Endothelial cell (in vitro differentiated cells): ENCODE measurements around the gene FMO4. TPM values are rescaled to one million over a fixed set of nuclear protein-coding genes. Genes with fewer than 3 reads are reported as not detected.
A peak's percentile ranks its signal among the peaks of the same experiment; 100 is the strongest.
"Not testable (repeated sequence)": the region's sequence is repeated elsewhere in the genome, so short reads cannot be mapped to it uniquely, and the experiment has no call there.

Source experiments
- DNase-seq: peaks from one replicate; pipeline ENCODE4 v3.0.0; 2021; ENCODE audit warnings: low spot score
- H3K27ac Mint-ChIP-seq: one replicate; pipeline ENCODE4 v1.8.0; 2021; ENCODE audit warnings: mixed read lengths, inconsistent platforms; ENCODE audit not compliant: unreplicated experiment
- H3K27me3 Mint-ChIP-seq: one replicate; pipeline ENCODE4 v1.8.0; 2021; ENCODE audit warnings: mild to moderate bottlenecking, moderate library complexity, mixed read lengths, inconsistent platforms; ENCODE audit not compliant: unreplicated experiment
- H3K36me3 Mint-ChIP-seq: one replicate; pipeline ENCODE4 v1.8.0; 2021; ENCODE audit warnings: mild to moderate bottlenecking, low read depth, mixed read lengths, inconsistent platforms; ENCODE audit not compliant: unreplicated experiment
- H3K4me1 Mint-ChIP-seq: one replicate; pipeline ENCODE4 v1.8.0; 2021; ENCODE audit warnings: mild to moderate bottlenecking, mixed read lengths, inconsistent platforms; ENCODE audit not compliant: unreplicated experiment
- H3K4me3 Mint-ChIP-seq: one replicate; pipeline ENCODE4 v1.8.0; 2021; ENCODE audit warnings: mild to moderate bottlenecking, mixed read lengths, inconsistent platforms; ENCODE audit not compliant: unreplicated experiment
- H3K9me3 Mint-ChIP-seq: one replicate; pipeline ENCODE4 v1.8.0; 2021; ENCODE audit warnings: mixed read lengths, inconsistent platforms; ENCODE audit not compliant: unreplicated experiment
- total RNA-seq: library from RNA; stranded (reverse); fragmentation: NEBNext Ultra II Directional; extraction: Animal tissue kit (Norgen Biotek cat#: 25700); gene quantifications from one replicate; pipeline ENCODE4 v1.2.1, GENCODE V29; 2021; ENCODE audit not compliant: unreplicated experiment
- TF ChIP-seq, protein P1 (sequence below): fragments of 200-600 bp; sonication (generic); IDR thresholded peaks from one replicate; pipeline ENCODE4 v1.5.0; 2021; ENCODE audit warnings: antibody characterized with exemption; ENCODE audit not compliant: unreplicated experiment

FMO4 gene
- total RNA-seq, 1 donor from 2014 or later = 2.4 TPM

DNA sequence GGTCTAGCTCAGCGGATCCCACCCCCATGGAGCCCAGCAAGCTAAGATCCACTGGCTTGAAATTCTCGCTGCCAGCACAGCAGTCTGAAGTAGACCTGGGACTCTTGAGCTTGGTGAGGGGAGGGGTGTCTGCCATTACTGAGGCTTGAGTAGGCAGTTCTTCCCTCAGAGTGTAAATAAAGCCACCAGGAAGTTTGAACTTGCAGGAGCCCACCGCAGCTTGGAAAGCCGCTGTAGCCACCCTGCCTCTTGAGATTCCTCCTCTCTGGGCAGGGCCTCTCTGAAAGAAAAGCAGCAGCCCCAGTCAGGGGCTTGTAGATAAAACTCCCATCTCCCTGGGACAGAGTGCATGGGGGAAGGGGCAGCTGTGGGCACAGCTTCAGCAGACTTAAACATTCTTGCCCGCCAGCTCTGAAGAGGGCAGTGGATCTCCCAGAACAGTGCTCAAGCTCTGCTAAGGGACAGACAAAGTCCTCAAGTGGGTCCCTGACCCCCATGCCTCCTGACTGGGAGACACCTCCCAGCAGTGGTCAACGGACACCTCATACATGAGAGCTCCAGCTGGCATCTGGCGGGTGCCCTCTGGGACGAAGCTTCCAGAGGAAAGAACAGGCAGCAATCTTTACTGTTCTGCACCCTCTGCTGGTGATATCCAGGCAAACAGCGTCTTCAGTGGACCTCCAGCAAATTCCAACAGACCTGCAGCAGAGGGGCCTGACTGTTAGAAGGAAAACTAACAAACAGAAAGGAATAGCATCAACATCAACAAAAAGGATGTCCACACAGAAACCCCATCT, 45.9 kb downstream of the FMO4 start:
- not testable (repeated sequence) for H3K4me1 Mint-ChIP-seq, H3K9me3 Mint-ChIP-seq, H3K27me3 Mint-ChIP-seq, H3K36me3 Mint-ChIP-seq, H3K27ac Mint-ChIP-seq, H3K4me3 Mint-ChIP-seq
- peak; percentile 27 for DNase-seq
- TF ChIP-seq, protein P1, sequence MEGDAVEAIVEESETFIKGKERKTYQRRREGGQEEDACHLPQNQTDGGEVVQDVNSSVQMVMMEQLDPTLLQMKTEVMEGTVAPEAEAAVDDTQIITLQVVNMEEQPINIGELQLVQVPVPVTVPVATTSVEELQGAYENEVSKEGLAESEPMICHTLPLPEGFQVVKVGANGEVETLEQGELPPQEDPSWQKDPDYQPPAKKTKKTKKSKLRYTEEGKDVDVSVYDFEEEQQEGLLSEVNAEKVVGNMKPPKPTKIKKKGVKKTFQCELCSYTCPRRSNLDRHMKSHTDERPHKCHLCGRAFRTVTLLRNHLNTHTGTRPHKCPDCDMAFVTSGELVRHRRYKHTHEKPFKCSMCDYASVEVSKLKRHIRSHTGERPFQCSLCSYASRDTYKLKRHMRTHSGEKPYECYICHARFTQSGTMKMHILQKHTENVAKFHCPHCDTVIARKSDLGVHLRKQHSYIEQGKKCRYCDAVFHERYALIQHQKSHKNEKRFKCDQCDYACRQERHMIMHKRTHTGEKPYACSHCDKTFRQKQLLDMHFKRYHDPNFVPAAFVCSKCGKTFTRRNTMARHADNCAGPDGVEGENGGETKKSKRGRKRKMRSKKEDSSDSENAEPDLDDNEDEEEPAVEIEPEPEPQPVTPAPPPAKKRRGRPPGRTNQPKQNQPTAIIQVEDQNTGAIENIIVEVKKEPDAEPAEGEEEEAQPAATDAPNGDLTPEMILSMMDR = peak; percentile 17

DNA sequence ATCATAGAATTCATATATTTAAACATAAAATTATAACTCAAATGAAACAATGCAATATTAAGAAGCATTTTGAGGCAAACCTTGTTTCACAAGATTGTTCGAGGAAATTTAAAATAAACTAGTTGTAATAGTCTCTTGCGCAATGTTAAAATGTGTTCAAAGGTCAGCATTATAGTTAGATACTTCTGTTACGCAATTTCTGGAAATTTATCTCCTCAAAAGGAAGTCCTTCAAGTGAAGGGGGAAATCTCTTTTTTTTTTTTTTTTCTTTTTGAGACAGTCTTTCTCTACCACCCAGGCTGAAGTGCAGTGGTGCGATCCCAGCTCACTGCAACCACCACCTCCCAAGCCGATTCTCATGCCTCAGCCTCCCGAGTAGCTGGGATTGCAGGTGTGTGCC, 52.1 kb downstream of the FMO4 start:
- Mint-ChIP-seq H3K4me1 (no peaks in the 10 kb centered on the region), H3K4me3 (no peak overlapping the region), H3K27me3 (no peaks in the 10 kb centered on the region), H3K9me3 (no peaks in the 10 kb centered on the region), H3K36me3 (no peaks in the 10 kb centered on the region), H3K27ac (no peak overlapping the region)
- TF ChIP-seq, protein P1 = no peak
- no peak for DNase-seq

DNA sequence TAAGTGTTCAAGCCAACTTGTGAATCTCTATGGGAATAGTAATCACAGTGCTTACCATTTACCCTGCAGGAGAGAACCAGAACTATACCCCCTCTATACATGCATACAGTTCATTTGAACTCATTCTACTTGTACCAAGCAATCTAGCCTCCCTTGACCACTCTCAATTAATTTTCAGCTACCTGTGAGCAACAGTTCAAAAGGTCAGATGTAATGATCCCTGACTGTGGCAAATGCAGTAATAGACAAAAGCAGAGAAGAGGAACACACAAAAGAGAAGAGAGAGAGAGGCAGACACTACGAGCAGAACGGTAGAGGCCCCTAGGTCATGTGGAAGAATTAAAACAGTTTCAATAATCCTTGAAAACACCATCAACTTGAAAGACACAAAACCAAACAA, 52.8 kb downstream of the FMO4 start:
- Mint-ChIP-seq H3K27me3 (no peaks in the 10 kb centered on the region), H3K36me3 (no peaks in the 10 kb centered on the region), H3K4me1 (no peaks in the 10 kb centered on the region), H3K9me3 (no peaks in the 10 kb centered on the region), H3K4me3 (no peak overlapping the region), H3K27ac (no peak overlapping the region)
- TF ChIP-seq, protein P1 = no peak
- no peak for DNase-seq

DNA sequence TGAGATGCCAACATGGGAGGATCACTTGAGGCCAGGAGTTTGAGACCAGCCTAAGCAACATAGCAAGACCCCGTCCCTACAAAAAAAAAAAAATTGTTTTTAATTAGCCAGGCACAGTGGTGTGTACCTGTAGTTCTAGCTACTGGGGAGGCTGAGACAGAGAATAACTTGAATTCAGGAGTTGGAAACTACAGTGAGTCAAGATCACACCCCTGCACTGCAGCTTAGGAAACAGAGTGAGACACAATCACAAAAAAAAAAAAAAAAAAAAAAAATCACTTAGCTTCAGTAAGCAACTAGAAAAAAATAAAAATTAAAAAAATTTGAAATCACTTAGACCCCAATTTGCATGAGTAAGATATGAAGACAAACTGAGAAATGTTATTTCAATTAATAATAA, 53.5 kb downstream of the FMO4 start:
- DNase-seq = no peak
- no peaks in the 10 kb centered on the region for H3K27me3 Mint-ChIP-seq
- H3K9me3 Mint-ChIP-seq = no peaks in the 10 kb centered on the region
- H3K4me1 Mint-ChIP-seq = no peaks in the 10 kb centered on the region
- H3K4me3 Mint-ChIP-seq = no peak overlapping the region
- TF ChIP-seq, protein P1 = no peak
- no peaks in the 10 kb centered on the region for H3K36me3 Mint-ChIP-seq
- H3K27ac Mint-ChIP-seq = no peak overlapping the region

DNA sequence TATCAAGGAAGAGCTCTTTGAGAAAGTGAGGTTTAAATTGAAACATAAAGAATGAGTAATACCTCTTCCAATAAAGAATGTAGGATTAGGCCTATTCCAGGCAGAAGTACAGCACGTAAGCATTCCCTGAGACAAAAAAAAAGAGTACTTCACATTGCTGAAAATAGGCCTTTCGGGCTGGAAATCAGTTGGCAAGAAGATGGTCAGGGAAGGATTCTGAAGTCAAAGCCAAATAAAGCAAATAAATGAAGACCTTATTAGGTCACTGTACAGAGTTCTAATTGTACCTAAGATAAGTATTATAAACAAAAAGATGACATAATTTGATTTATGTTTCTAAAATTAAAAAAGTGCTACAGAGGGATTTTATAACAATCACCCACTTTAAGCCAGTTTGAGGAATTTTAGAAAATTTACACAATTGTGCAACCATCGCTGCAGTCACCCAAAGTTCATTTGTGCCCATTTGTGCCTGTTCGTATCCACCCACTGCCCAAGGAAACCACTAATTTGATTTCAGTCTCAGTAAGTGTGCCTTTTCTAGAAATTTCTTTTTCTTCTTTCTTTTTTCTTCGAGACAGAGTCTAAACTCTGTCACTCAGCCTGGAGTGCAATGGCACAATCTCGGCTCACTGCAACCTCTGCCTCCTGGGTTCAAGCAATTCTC, 58.6 kb downstream of the FMO4 start:
- no peak overlapping the region for H3K27ac Mint-ChIP-seq
- H3K4me1 Mint-ChIP-seq = no peaks in the 10 kb centered on the region
- TF ChIP-seq, protein P1 = no peak
- no peaks in the 10 kb centered on the region for H3K36me3 Mint-ChIP-seq
- H3K27me3 Mint-ChIP-seq = peaks cover 1% of the 10 kb centered on the region
- no peaks in the 10 kb centered on the region for H3K9me3 Mint-ChIP-seq
- DNase-seq = no peak
- H3K4me3 Mint-ChIP-seq = no peak overlapping the region

DNA sequence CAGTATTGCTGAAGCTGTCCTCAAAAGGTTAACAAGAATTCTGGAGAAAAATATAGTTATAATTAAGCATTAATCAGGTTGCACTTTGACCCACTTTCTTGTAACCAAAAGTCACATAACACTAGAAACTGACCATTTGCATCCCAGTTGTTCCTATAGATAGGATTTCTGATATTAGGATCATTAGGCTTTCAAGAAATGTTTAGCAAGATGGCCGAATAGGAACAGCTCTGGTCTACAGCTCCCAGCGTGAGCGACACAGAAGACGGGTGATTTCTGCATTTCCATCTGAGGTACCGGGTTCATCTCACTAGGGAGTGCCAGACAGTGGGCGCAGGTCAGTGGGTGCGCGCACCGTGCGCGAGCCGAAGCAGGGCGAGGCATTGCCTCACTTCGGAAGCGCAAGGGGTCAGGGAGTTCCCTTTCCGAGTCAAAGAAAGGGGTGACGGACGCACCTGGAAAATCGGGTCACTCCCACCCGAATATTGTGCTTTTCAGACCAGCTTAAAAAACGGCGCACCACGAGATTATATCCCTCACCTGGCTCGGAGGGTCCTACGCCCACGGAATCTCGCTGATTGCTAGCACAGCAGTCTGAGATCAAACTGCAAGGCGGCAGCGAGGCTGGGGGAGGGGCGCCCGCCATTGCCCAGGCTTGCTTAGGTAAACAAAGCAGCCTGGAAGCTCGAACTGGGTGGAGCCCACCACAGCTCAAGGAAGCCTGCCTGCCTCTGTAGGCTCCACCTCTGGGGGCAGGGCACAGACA, 59.6 kb downstream of the FMO4 start:
- H3K4me1 Mint-ChIP-seq, H3K27me3 Mint-ChIP-seq, H3K27ac Mint-ChIP-seq, DNase-seq, H3K9me3 Mint-ChIP-seq, H3K4me3 Mint-ChIP-seq, H3K36me3 Mint-ChIP-seq: not testable (repeated sequence)
